HG02678 (cell line): ENCODE results near the gene HSPA12A.
"Not testable (repeated sequence)": the region's sequence is repeated elsewhere in the genome, so short reads cannot be mapped to it uniquely, and the experiment has no call there.

ENCODE experiments used
- ATAC-seq: cut with Tn5 transposase; IDR thresholded peaks from one replicate; pipeline ENCODE4 v1.9.1; 2021; ENCODE audit warnings: mild to moderate bottlenecking, moderate library complexity; ENCODE audit not compliant: unreplicated experiment

HSPA12A gene

DNA sequence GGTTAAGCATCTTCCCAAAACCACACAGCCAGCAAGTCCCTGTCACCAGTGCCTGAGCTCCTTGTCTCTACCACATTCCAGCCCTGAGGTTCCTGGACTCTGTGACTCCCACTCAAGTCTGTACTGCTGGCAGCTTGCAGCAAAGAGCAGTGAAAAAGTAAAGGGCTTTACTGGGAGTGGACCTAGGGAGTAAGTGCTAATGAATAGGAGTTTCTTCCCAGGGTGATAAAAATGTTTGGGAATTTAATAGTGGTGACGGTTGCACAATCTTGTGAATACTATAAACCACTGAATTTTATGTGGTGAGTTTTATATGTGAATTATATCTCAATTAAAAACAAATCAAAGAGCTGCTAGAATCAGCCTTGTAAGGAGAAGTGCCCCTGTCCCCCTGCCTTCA is 22.6 kb downstream of the HSPA12A start:
- no peak for ATAC-seq

DNA sequence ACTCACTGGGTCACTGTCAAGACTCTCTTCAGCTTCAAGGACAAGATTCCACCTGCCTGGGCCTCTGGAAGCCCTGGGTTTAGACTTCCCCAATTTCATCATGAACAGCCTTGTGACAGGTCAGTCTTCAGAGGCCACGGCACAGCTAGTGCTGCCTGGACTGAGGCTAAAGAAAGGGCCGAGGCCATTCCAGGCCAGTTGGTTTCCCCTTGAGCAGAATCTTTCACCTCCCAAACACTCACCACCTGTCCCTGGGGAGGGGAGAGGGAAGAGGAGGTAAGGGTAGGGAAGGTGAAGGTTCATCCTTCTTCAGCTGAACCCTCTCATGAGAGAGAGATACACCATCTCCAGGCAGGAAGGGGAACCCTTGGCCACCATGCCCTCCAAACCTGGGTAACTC is 24.3 kb downstream of the HSPA12A start:
- ATAC-seq, result no peak

DNA sequence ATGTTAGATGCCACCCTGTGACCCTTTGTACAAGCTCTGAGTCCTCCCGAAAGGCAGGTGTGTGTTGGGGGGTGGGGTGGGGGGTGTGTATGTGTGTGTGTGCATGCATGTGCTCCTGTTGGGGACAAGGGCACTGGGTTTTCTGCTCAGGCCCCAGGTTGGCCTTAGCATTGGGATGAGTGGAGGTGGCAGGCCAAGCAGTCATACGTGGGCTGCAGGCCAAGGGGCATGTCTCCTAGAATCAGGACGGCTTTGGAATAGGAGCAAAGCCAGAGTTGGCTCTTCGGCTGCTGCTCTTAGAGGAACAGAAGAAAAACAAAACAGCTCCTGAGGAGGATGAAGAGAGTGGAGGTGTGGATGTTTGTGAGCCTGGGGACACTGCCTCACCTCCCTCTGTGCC is 26.0 kb downstream of the HSPA12A start:
- no peak for ATAC-seq

DNA sequence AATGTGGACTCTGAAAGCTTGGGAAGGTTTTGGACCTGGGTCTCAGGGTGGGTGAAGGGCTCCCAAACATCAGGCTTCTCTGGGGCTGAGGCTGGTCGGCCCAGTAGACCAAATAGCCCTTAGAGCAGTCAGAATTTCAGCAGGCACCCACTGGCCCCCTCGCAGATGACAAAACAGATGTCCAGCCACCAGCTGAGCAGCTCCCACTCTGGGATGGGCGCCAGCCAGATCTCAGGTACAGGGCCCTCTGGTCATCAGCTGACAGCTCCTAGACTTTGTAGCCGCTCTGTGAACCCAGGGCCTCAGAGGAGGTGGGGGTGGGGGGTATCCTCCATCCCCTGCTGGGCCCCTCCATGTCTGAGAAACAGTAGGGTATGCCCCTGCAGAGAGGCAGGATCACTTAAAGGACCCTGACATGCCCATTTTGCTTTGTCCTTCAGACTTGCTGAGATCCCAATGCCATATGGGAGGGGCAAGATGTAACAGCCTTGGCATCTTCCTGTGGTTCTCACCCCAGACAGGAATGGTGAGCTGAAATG is 26.5 kb downstream of the HSPA12A start:
- ATAC-seq, result no peak

DNA sequence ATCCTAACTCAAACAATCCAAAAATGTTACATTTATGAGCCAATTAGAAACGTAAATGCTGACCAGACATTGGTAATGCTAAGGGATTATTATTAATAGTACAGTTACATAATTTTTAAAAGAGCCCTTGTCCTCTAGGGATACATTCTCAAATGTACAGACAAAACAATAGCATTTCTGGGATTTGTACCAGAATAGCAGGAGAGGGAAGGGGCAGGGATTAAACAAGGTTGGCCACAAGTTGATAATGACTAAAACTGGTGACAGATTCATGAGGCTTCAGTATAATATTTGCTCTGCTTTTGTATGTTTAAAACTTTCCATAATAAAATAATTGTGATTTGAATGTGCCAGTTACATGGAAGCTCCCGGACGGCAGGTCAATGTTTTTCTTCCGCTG is 27.0 kb downstream of the HSPA12A start:
- no peak for ATAC-seq

DNA sequence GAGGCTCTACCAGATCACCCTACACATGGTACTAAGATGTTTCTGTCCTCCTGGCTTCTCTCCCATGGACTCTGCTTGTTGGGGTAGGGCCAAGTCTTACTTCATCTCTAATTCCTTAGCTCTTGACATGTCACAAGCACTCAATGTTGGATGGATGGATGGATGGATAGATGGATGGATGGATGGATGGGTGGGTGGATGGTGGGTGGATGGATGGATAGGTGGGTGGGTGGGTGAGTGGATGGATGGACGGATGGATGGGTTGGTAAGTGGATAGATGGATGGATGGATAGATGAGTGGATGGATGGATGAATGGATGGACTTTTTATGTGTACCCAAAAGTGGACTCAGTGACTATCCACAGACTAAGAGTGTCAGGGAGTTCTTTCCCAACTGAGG is 28.5 kb downstream of the HSPA12A start:
- ATAC-seq, result no peak

DNA sequence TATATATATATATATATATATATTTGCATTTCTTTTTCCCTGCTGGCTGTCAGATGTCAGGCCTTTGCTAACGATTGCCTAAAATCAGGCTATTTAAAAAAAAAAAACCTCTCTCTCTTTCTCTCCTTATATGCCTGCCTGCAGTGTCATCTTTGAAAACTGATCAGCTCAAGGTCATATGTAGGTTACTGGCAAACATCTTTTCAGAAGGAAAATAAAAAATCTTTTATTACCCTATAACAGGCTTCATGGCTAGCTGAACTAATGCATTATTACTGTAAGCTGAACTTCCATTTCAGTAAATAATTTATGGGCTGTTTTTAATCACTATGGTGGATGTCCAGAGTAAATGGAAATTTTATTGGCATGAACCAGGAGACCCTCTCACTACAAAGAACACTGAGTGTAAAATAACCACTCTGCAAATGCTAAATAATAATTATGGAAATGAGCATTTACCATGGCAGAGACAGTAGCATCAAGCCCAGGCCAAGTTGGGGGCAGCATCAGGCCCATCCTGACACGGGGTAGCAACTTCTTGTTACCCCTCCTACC is 29.3 kb downstream of the HSPA12A start:
- ATAC-seq, result no peak

DNA sequence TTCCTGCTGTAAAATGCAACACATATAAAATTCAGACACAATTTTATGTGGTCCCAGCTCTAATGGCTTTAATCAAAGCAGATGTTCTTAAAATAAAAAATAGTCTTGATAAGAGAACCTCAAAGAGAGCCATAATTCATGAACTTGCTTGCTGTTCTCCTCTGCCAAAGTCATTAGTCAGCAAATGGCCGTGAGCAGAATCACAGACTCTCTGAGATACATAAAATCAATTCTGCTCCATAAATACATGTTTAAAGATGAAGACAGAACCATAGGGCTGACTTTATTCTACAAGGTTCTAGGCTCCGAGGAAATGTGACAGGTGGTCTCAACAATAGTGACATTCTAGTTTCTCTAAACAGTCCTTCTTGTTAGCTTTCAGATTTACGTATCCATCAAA is 29.8 kb downstream of the HSPA12A start:
- ATAC-seq, result no peak

DNA sequence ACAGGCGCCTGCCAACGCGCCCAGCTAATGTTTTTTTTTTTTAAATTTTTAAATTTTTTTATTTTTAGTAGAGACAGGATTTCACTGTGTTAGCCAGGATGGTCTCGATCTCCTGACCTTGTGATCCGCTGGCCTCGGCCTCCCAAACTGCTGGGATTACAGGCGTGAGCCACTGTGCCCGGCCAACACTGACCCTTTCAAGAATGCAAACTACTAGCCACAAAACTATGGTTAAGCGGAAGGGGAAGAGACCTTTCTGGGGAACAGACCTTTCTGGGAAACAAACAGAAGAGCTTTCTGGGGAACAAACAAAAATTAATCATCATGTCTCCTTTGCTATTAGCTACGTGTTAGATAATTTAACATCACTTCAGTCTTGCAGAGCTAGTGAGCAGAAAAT is 30.6 kb downstream of the HSPA12A start:
- ATAC-seq, result not testable (repeated sequence)

DNA sequence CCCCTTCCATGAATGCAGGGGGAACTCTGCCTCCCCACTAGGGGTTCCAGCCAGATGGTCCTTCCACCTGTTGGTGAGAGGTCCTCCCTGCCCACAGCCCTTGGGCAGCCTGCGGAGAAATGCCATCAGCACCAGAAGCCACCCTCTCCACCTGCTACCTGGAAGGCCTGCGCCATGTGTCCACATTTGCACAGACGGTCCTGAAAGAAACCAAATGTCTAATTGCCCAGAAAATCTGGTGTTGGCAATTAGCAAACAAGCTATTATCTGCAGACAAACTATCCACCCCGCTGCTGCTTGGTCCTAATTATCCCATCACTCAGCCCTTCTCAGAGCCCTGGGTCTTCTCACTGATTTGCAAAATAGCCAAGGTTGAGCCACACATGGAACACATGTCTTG is 32.3 kb downstream of the HSPA12A start:
- no peak for ATAC-seq

DNA sequence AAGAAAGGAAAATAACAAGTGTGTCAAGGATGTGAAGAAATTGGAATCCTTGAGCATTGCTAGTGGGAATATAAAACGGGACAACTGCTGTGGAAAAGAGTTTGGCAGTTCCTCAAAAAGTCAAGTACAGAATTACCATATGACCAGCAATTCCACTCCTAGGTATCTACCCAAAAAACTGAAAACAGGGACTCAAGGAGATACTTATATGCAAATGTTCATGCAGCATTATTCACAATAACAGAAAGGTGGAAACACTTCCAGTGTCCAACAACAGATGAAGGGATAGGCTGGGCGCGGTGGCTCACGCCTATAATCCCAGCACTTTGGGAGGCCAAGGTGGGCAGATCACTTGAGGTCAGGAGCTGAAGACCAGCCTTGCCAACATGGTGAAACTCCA is 33.5 kb downstream of the HSPA12A start:
- ATAC-seq, result no peak

DNA sequence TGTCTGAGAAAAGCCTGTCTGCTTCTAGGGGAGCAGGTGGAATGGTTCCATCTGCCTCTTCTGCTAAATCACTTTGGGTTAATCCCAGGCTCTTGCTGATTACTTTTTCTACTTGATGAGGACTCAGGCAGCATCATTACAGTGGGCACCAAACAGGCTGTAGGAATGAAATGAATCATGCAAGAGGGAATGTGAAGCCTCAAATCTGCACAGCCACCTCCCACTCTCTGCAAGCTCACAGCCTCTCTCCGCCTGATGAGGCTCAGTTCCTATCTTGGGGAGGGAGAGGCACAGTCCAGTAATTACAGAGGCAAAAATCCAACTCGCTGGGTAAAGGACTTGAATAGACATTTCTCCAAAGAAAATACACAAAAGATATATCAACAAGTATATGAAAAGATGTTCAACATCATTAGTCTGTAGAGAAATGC is 34.0 kb downstream of the HSPA12A start:
- ATAC-seq, result no peak

DNA sequence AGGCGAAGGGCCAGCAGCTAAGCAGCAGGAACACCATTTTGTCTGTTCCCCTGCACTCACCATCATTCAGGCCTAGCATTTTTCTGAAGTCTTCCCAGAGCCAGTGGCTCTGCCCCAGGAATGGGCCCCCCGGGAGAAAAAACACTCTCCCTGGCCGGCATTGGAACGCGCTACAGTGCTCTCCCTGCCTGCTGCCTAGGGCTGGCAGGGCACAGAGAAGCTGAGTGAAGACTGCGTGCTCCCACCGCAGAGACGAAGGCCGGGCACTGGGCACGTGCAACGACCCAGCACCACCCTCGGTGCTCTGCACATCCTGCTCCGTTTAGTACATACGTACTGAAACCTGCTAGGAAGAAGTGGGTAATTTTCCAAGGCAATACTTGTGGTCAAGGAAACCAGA is 34.4 kb downstream of the HSPA12A start:
- no peak for ATAC-seq

DNA sequence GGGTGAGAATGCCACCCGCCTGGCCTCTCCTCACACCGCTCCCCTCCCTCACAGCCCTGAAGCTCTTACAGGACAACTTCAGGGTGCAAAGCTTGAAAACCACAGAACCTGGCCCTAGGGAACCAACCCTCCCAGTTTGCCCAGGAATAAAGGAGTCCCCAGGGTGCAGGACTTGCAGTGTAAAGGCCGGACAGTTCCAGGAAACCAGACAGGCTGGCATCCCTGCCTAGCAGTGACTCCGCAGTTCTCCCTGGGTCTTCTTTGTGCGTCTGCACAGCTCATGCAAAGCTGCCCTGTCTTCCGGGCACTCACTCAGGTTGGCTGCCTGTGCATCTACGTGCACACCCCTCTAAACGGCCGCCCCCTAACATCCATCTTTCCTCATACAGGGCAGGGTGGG is 36.1 kb downstream of the HSPA12A start:
- ATAC-seq, result no peak

DNA sequence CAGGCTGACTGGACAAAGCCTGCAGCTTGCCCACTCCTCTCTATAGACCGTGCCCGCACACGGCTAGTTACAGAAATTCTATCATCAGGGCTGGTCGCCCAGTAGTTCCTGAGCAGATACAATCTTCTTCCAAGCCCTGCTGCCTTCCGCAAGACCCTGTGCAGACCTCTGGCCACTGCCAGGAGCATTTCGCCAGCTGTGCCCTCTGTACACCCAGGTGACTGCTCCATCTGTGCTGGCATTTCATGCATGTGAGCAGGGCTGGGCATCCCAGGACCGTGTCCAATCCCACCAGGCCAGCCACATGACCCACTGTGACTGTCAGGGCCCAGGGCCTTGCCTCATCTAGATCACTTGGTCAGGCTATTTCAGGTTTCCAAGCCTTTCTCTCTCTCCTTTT is 36.9 kb downstream of the HSPA12A start:
- ATAC-seq, result no peak

DNA sequence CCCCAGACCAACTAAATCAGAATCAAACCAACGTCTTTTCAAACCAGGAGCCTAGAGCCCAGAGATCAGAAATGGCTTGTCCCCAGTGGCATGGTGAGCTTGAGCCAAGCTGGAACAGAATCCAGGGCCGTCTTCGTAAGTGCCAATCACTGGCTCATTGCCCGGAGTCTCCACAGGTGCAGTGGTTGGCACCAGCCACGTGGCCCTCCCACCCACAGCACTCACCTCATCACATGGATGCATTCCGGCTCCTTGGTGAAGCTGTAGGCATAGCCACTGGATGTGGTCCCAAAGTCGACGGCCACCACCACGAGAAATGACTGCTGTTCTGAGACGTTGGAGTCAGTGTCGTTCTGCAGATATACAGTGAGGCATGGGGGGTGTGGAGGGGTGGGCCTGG is 37.4 kb downstream of the HSPA12A start:
- ATAC-seq, result no peak

DNA sequence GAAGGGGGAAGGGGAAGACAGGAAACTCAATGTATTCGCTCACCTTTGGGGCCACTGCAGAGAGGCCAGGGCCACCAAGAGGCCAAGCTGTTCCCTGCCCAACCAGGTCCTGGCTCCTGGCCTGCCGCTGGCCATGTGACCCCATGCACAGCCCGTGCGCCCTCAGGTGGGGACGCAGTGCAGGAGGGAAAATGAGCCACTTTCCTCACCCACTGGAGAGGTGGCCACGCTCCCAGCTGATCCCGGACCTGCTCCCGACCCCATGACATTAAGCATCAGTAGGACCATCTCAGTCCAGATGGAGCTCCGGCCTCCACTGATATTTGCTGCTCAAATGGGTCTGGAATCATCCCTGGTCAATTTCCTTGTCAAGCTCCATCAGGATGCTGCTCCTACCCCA is 40.2 kb downstream of the HSPA12A start:
- no peak for ATAC-seq

DNA sequence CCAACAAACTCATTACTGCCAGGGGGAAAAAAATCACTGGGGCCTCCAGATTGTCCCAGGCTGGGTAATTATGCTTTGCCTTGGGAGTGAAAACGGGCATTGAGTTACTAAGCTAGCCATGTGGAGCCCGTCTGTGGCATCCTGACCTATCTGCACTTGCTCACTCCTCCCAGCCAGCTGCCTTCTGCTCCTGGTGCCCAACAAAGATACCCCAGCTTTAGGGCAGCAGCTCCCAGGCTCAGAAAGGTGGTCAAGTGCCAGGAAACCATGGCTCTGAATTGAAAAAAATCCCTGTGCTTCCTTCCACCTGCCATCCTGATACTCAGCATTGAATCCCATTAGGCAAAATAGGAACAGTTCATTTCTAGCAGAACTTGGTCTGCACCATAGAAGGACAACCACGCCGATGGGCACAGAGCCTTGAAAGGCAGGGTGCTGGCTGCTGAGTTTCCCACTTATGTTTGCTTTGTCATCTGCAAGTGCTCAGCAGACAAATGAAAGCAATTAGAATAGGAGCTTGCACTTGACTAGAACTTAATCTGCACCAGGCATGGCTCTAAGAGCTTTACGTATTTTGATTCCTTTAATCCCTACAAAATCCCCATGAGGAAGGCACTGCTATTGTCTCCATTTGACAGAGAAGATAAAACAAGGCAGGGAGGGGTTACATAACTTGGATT is 42.8 kb downstream of the HSPA12A start:
- ATAC-seq, result no peak

DNA sequence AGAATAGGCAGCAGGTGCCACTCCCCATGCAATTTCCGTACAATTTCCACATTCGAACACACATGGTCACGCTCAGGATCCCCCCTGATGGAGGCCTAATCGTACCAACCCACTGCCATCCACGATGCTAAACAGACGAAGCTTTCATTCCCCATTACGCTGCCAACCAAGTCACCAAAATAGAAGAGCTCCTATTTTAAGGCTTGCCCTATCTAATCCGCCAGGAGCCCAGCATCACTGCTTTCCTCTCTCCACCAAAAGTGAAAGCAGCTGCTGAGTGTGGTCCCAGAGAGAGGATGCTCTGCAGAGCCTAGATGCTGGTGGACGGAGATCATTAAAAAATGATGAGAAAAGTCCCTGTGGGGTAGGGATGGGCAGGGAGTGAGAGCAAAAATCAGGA is 43.3 kb downstream of the HSPA12A start:
- ATAC-seq, result no peak

DNA sequence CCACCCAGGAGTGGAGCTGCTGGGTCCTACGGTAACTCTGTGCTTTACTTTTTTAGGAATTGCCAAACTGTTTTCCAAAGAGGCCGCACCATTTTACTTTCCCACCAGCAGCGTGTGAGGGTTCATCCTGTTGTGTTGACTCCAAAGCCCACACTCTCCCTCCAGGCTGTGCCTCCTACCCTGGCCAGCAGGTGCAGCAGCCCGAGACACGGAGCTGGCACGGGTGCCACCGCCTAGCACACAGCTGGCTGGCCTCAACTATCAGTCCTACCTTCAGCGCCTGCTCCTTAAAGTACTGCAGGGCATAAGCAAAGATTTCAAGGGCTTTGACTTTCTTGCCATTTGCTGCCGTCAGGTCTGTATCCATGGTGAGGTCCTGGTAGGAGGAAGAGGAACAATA is 44.0 kb downstream of the HSPA12A start:
- ATAC-seq, result no peak

DNA sequence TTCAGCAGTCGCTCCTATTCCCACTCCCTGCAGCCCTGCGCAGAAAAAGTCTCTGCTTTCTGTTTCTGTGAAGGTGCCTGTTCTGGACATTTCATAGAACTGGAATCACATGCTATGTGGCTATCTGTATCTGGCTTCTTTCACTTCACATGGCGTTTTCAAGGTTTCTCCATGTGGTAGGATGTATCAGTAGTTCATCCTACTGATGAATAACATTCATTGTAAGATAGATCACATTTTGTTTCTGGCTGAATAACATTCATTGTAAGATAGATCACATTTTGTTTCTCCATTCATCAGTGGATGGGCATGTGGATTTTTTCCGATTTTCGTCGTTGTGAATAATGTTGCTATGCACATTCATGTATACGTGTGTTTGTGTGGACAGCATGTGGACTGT is 44.5 kb downstream of the HSPA12A start:
- no peak for ATAC-seq

DNA sequence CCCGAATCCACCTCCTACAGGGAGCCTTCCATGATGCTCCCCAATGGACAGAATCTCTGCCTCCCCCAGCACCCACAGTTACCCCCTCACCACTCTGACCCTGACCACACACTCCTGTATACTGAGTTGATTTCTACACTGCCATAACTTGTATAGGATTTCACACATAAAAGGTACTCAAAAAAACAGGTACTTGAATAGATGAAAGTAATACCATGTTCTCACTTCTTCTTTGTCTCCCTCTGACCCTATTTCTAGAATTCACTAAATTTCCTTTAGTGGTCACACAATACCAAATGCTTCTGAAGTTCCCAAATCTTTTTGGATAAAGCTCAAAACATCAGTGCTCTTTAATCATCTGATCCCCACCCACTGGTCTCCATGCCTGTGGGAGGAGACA is 45.4 kb downstream of the HSPA12A start:
- no peak for ATAC-seq

DNA sequence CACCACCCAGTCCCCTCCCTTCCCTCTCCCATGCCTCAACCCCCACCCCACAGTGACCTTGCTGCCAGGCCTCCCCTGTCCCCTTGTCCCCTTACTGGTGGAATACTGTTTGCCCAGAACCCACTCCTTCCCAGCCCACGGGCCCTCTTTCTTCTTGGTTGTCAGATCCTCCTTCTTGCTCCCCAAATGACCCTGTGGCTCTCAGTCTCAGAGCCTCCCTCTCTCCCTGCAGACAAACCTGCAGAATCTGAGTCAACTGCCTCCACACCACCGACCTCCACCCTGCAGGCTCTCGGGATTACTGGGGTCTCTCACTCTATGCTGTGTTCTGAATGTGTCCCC is 47.5 kb downstream of the HSPA12A start:
- no peak for ATAC-seq
